ENCODE data around the gene CFAP251. TPM values are rescaled to one million over a fixed set of nuclear protein-coding genes. Genes with fewer than 3 reads are reported as not detected.
"Not testable (repeated sequence)": the region's sequence is repeated elsewhere in the genome, so short reads cannot be mapped to it uniquely, and the experiment has no call there.

CFAP251 gene
- total and polyA plus RNA-seq, 7 donors = 0.68 to 3.0 (median 1.1) TPM; not detected in 1

DNA sequence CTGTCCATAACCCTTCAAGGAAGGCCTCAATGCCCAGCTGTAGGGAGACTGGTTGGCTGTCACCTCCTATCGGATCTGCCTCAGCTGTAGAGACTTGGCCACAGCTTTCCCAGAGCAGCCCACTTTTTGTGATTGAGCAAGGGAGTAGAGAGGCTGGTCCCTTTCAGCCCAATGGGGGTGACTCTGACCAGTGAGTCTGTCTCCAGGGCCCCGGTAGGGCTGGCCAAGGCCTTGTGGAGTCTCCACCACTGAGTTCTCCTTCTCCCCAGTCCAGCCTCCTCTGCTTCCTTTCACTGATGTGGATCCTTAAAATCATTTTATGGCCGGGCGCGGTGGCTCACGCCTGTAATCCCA, 45.2 kb upstream of the CFAP251 start:
- Histone ChIP-seq H3K4me3 (no peak overlapping the region), H3K27me3 (no peaks in the 10 kb centered on the region), H3K36me3 (no peaks in the 10 kb centered on the region), H3K4me1 (peaks cover 0 to 19% (median 16%) of the 10 kb centered on the region in 4 donors), H3K9me3 (no peaks in the 10 kb centered on the region), H3K27ac (peak overlapping the region; percentile 49 to 86 (median 72))
- intact Hi-C loops (cut with DNase I) = no loop called here
- WGBS, 2 donors = 77 to 85% methylated on average over 6 of the region's 6 CpGs
- TF ChIP-seq EP300 (IDR thresholded peaks at IDR 0.05) (no peak), POLR2A (IDR thresholded peaks at IDR 0.05) (no peak), POLR2AphosphoS5 (IDR thresholded peaks at IDR 0.05) (no peak)
- TF ChIP-seq, protein P1, sequence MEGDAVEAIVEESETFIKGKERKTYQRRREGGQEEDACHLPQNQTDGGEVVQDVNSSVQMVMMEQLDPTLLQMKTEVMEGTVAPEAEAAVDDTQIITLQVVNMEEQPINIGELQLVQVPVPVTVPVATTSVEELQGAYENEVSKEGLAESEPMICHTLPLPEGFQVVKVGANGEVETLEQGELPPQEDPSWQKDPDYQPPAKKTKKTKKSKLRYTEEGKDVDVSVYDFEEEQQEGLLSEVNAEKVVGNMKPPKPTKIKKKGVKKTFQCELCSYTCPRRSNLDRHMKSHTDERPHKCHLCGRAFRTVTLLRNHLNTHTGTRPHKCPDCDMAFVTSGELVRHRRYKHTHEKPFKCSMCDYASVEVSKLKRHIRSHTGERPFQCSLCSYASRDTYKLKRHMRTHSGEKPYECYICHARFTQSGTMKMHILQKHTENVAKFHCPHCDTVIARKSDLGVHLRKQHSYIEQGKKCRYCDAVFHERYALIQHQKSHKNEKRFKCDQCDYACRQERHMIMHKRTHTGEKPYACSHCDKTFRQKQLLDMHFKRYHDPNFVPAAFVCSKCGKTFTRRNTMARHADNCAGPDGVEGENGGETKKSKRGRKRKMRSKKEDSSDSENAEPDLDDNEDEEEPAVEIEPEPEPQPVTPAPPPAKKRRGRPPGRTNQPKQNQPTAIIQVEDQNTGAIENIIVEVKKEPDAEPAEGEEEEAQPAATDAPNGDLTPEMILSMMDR (IDR thresholded peaks at IDR 0.05) = no peak
- peak; percentile 72 for DNase-seq

DNA sequence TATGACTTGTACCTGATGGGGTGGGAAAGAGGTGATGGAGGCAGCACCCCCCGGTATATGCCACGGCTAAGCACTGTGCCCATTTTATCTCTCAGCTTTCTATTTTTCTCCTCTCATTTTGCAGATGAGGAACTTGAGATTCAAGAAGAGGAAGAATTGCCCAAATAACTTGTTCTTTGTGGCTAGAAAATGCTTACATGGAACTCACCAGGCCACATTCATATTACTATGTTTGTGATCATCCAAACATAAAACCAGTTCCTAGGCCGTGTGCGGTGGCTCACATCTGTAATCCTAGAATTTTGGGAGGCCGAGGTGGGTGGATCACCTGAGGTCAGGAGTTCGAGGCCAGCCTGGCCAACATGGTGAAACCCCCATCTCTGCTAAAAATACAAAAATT, 44.3 kb upstream of the CFAP251 start:
- no peak for DNase-seq
- Histone ChIP-seq H3K9me3 (no peaks in the 10 kb centered on the region), H3K4me3 (no peak overlapping the region), H3K36me3 (no peaks in the 10 kb centered on the region), H3K27me3 (no peaks in the 10 kb centered on the region), H3K27ac (peak overlapping the region in 2 of 4 donors; percentile 77 to 86), H3K4me1 (peaks cover 0 to 19% (median 16%) of the 10 kb centered on the region in 4 donors)
- 81 to 90% methylated on average over 6 of the region's 6 CpGs for WGBS, 2 donors
- TF ChIP-seq POLR2A (IDR thresholded peaks at IDR 0.05) = no peak
- TF ChIP-seq, protein P1 (IDR thresholded peaks at IDR 0.05) = no peak
- intact Hi-C loops (cut with DNase I) = no loop called here

DNA sequence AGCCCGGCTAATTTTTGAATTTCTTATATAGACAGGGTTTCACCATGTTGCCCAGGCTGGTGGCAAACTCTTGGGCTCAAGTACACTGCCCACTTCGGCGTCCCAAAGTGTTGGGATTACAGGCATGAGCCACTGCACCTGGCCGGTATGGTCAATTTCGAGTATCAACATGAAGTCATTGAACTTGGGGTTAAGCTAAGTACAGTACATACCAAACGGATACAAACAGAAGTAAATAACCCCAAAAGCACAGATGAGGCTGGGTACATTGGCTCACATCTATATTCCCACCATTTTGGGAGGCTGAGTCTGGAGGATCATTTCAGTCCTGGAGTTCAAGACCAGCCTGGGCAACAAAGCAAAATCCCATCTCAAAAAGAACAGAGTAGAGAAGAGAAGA, 42.8 kb upstream of the CFAP251 start:
- 91 to 94% methylated on average over 6 of the region's 6 CpGs for WGBS, 2 donors
- Histone ChIP-seq H3K27me3 (no peaks in the 10 kb centered on the region), H3K27ac (no peak overlapping the region), H3K4me1 (peaks cover 0 to 19% (median 16%) of the 10 kb centered on the region in 4 donors), H3K9me3 (no peaks in the 10 kb centered on the region), H3K36me3 (no peaks in the 10 kb centered on the region), H3K4me3 (no peak overlapping the region)
- intact Hi-C loops (cut with DNase I) = no loop called here
- no peak for DNase-seq
- TF ChIP-seq POLR2A (IDR thresholded peaks at IDR 0.05) = no peak
- TF ChIP-seq POLR2AphosphoS5 (IDR thresholded peaks at IDR 0.05) = no peak
- TF ChIP-seq EP300 (IDR thresholded peaks at IDR 0.05) = no peak
- TF ChIP-seq, protein P1 (IDR thresholded peaks at IDR 0.05) = no peak

DNA sequence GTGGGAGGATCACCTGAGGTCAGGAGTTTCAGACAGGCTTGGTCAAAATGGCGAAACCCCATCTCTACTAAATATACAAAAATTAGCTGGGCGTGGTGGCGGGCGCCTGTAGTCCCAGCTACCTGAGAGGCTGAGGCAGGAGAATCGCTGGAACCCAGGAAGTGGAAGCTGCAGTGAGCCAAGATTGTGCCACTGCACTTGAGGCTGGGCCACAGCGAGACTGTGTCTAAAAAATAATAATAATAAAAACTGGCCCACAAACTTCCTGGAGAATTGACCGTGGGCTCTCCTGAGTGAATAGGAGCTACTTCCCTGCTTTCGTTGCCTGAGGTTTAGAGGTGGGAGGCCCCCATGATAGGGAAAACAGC, 42.3 kb upstream of the CFAP251 start:
- 93 to 95% methylated on average over 8 of the region's 8 CpGs for WGBS, 2 donors
- H3K36me3 ChIP-seq; H3K9me3 ChIP-seq; H3K4me3 ChIP-seq; H3K27ac ChIP-seq; H3K27me3 ChIP-seq; intact Hi-C loops (cut with DNase I); DNase-seq: not testable (repeated sequence)
- H3K4me1 ChIP-seq = peaks cover 0 to 19% (median 16%) of the 10 kb centered on the region in 4 donors

DNA sequence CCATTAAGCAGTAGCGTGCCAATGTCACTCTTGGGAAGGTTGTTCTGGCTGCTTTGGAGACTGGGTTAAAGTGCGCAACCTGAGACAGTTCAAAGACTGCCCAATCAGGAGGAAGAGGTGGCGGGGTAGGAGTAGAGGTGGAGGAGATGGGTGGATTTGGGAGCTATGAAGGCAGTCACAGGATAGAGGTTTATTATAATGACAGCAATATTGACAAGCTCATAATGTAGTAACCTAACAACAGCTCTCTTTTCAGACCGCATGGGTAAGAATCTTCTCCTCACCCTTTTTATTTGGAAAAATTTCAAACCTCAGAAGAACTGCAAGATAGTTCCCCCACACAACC, 35.1 kb upstream of the CFAP251 start:
- 34 to 65% methylated on average over 4 of the region's 4 CpGs for WGBS, 2 donors
- Histone ChIP-seq H3K4me1 (peaks cover 0 to 6% (median 3%) of the 10 kb centered on the region in 4 donors), H3K36me3 (no peaks in the 10 kb centered on the region), H3K9me3 (no peaks in the 10 kb centered on the region), H3K27ac (no peak overlapping the region), H3K27me3 (no peaks in the 10 kb centered on the region), H3K4me3 (no peak overlapping the region)
- TF ChIP-seq POLR2A (IDR thresholded peaks at IDR 0.05) = no peak
- TF ChIP-seq EP300 (IDR thresholded peaks at IDR 0.05) = no peak
- TF ChIP-seq POLR2AphosphoS5 (IDR thresholded peaks at IDR 0.05) = no peak
- TF ChIP-seq, protein P1 (IDR thresholded peaks at IDR 0.05) = no peak
- intact Hi-C loops (cut with DNase I) = no loop called here
- DNase-seq = no peak

DNA sequence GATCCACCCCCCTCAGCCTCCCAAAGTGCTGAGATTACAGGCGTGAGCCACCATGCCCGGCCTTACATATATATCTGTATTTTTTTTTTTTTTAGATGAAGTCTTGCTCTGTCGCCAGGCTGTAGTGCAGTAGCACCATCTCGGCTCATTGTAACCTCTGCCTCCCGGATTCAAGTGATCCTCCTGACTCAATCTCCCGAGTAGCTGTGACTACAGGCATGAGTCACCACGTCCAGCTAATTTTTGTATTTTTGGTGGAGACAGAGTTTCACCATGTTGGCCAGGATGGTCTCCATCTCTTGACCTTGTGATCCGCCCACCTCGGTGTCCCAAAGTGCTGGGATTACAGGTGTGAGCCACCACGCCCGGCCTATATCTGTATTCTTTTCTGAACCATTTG, 33.3 kb upstream of the CFAP251 start:
- DNase-seq = not testable (repeated sequence)

More for the DNA sequence above, 33.3 kb upstream of the CFAP251 start:
- not testable (repeated sequence) for H3K36me3 ChIP-seq, H3K27me3 ChIP-seq, H3K27ac ChIP-seq, H3K9me3 ChIP-seq, H3K4me3 ChIP-seq
- H3K4me1 ChIP-seq = peaks cover 0 to 17% (median 13%) of the 10 kb centered on the region in 4 donors
- 80 to 92% methylated on average over 11 of the region's 11 CpGs for WGBS, 2 donors
- intact Hi-C loops (cut with DNase I) = loop anchor here (5.0 kb wide), 1 partner anchor 198 kb away; no protein-coding TSS in a partner anchor

Measured in sigmoid colon (tissue), 7 donors.